GM18951 (cell line): ENCODE data around the gene PLCG2.

ENCODE experiments used
- POLR2A ChIP-seq: IDR thresholded peaks from 4 replicates; pipeline ENCODE4 v1.6.1; 2011; ENCODE audit warnings: mild to moderate bottlenecking; ENCODE audit not compliant: insufficient read length, insufficient read depth; ENCODE audit errors: extremely low read depth
- in situ Hi-C: fragments of 300-500 bp; cut with MboI; formaldehyde crosslinking; loops from one replicate; pipeline ENCODE4 v1.12.0; 2022; ENCODE audit warnings: low sequenced_read_pairs, mixed read lengths, inconsistent platforms; ENCODE audit not compliant: unreplicated experiment

Gene PLCG2

DNA sequence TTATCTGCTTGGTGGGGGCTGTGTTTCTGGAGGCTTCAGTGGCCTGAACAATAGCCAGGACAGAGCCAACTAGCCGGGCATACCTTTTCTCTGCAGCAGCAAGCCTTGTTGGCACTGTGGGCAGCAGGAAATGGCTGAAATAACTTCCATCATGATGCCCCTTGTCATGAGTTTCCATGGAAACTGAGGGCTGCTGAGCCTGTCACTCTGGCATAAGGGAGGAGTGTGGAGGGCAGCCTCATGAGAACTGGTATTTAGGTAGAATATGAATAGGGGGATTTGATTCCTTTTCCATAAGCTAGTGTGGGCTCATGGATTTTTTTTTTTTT, 39.4 kb downstream of the PLCG2 start:
- in situ Hi-C loops: no loop called here
- TF ChIP-seq POLR2A: no peak

DNA sequence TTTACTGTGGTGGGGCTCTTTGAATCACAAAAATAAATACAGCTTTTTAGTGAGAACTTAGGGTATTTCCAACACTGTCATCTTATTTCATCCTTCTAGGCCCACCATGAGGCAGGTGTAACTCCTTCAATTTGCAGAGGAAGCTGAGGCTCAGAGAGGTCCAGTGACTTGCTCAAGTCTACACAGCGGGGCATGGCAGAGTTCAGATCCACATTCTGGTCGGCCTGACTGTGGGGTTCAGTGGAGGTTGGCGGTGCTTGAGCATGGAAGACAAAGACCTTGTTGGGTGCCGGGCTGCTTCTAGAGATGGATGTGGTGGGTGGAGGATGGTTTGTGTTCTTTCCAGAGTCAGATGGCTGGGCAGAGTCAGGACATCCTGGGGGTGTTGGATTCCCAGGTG, 39.8 kb downstream of the PLCG2 start:
- in situ Hi-C loops: no loop called here

DNA sequence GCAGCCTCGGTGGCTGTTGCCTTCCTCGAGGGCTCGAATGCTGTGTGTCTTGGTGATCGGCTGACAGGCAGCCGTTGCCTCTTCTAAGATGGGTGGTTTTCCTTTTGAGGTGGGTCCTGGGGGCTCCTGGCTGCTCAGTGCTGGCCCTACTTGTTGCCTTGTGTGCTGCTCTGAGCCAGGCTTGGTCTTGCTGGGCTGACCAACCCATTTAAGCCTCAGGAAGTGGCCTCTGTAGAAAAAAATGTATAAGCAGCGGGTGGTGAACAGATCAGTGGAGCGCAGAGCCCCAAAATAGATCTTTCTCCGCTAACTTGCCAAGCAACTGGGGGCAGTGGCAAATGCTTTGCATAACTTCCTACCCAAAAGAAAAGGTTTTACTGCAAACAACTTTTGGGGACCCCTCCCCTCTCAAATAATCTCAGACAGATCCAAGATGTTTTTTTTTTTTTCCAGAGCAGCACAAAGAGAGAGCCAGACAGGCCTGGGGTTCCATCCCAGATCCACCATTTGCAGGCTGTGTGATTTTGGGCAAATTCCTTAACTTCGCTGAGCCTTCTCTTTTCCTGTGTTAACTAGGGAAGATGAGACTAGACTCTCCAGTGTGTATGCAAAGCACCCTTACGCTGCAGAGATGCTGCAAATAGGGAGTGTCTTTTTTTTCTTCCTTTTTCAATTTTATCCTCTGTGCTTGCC, 42.5 kb downstream of the PLCG2 start:
- peak; percentile 66 for TF ChIP-seq POLR2A
- in situ Hi-C loops: no loop called here

More for the DNA sequence above, 39.8 kb downstream of the PLCG2 start:
- no peak for TF ChIP-seq POLR2A

DNA sequence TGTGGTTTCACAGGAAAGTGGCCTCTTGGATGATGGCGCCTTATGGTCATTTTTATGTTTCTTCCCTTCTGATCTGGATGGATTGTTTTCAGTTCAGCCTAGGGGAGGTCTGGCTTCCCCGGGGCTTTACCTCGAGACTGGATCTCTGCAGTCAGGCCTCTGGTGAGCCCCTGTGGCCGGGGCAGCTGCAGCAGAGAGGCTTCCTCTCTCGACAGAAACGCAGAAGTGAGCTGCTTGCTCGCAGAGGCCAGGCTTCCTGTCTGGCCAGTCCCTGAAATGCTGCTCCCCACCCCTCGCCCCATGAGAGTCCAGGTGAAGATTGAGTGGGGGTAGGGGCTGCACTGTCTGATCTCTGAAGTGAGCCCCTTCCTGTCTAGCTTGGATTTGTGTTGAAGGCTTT, 44.0 kb downstream of the PLCG2 start:
- in situ Hi-C loops: no loop called here
- TF ChIP-seq POLR2A: peak; percentile 80

DNA sequence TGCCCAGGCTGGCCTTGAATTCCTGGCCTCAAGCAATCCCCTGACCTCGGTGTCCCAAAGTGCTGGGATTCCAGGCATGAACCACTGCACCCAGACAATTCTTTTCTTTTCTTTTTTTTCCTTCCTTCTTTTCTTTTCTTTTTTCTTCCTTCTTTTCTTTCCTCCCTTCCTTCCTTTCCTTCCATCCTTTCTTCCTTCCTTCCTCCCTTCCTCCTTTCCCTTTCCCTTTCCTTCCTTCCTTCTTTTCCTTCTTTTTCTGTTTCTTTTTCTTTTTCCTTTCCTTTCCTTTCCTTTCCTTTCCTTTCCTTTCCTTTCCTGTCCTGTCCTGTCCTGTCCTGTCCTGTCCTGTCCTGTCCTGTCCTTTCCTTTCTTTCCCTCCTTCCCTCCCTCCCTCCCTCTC, 44.6 kb downstream of the PLCG2 start:
- no peak for TF ChIP-seq POLR2A
- in situ Hi-C loops: no loop called here

DNA sequence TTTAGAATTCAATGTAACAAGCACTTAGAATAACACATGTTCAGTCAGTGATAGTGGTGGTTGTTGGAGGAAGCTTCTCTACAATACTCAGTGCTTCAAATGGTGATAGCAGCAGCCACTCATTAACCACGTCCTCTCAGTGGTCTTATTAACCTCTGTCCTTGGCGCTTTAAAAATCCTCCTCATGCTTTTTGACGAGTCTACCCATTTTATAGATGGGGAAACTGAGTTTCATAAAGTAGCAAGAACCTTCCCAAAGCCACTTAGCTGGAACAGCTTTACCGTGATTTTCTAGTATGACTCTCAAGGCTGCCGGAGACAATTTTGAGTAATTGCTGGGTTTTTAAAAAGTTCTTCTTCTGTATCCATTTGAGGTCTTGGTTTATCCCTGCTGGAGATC, 47.4 kb downstream of the PLCG2 start:
- TF ChIP-seq POLR2A: no peak
- in situ Hi-C loops: no loop called here

DNA sequence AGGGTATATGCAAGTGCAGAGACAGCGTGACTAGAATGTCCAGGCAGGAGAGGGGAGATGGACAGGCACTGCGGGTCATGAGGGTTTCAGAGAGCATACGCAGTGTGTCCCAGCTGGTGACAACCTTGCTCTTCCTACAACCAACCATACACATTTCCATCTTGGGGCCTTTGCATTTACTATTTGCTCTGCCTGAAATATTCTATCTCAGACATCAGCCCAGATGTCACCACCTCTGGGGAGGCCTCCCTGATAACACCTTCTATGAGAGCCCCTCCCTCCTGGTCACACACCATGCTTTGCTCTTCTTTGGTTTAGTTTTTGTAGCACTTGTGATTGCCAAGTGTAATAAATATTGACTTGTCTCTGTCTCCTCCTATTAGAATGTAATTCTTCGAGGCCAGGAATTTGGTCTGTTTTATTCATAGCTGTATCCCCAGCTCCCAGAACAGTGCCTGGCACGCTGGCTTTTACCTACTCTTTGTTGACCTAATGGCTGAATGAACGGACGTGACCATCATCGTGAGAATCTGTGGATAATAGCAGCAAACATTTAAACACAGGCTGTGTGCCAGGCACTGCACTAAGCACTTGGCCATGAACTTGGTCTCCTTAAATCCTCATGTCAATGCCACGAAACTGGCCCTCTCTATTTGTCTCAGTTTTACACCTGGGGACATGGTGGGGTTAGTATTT, 51.9 kb downstream of the PLCG2 start:
- no peak for TF ChIP-seq POLR2A
- in situ Hi-C loops: no loop called here

DNA sequence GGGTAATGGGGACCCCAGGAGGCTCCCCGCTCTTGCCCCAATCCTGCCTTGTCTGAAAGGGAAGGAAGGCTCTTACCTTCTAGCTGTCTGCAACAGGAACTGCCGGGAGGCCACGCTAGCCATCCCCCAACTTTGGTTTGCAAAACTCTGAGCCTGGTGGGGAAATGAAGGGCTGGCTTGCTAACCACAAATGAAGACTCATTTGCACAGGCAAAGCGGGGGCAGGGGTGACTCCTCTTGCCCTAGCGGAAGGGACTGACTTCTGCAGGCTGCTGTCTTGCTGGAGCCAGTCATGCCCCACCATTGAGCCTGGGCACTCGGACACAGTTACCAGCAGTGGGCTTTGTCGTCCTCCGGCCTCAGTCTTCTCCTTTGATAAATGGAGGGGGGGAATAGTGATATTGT, 52.6 kb downstream of the PLCG2 start:
- in situ Hi-C loops: no loop called here
- TF ChIP-seq POLR2A: peak; percentile 87

DNA sequence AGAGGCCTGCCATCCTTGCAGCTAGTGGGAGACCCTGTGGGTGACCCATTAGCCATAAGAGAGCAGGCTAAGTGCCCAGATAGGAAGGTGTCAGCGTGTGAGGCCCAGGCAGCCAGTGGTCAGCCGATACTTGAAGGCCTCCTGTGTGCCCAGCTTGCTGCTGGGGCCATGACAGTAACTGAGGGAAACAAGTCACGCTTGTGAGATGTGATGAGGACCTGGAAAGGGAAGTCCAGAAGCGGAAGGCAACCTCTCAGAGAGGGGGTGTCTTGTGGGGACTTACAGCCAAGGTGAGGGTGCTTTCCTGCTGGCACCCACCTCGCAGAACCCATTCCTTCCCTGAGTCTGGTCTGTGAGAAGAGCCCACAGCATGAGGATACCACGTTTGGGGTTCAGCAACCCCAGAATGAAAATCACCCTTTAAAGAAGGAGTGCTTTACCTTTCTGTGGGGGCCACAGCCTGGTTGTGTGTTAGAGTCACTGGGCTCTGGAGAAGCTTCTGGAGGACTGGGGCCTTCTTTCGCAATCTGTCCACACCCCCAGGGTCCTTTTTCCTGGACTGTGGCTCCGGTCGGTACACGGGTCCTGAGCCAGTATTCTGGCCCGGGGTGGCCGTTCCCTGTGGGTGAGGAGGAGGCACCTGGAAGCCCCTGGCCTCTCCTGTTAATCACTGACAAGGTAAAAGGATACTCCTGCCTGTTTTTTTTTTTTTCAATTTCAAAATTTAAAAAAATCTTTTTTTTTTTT, 53.9 kb downstream of the PLCG2 start:
- in situ Hi-C loops: no loop called here
- peak; percentile 36 for TF ChIP-seq POLR2A

DNA sequence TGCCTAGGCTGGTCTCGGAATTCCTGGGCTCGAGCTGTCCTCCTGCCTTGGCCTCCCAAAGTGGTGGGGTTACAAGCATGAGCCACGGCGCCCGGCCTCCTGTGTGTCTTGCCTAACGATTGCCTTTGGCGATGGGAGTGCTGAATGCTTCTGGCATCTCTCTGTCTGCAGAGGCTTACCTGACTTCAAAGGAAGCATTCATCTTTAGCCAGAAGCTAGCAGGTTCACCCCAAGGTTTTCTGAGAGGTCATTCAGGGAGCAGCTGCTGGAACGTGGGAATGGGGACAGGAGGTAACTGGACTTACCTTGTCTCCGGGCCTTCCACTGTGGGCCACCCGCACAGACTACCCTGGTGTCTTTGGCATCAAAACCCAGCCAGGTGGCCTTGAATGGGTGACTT, 54.7 kb downstream of the PLCG2 start:
- TF ChIP-seq POLR2A: no peak
- in situ Hi-C loops: no loop called here

DNA sequence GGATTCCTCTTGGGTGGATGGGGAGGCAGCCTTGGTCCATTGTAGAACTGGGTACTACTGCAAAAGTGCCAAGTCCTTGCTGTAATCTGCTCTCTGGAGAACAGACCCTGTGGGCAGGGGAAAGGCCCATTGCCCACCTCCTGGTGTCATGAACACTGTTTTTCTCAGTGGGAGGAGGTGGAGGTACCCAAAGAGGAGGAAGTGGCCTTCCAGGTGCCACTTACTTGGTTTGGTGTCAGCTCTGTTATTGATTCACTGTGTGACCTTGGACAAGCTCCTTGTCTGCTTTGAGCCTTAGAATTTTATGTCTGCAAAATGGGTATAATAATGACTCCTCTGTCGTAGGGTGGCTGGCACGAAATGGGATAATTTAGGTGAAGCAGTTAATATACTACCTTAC, 55.8 kb downstream of the PLCG2 start:
- in situ Hi-C loops: no loop called here
- TF ChIP-seq POLR2A: no peak

DNA sequence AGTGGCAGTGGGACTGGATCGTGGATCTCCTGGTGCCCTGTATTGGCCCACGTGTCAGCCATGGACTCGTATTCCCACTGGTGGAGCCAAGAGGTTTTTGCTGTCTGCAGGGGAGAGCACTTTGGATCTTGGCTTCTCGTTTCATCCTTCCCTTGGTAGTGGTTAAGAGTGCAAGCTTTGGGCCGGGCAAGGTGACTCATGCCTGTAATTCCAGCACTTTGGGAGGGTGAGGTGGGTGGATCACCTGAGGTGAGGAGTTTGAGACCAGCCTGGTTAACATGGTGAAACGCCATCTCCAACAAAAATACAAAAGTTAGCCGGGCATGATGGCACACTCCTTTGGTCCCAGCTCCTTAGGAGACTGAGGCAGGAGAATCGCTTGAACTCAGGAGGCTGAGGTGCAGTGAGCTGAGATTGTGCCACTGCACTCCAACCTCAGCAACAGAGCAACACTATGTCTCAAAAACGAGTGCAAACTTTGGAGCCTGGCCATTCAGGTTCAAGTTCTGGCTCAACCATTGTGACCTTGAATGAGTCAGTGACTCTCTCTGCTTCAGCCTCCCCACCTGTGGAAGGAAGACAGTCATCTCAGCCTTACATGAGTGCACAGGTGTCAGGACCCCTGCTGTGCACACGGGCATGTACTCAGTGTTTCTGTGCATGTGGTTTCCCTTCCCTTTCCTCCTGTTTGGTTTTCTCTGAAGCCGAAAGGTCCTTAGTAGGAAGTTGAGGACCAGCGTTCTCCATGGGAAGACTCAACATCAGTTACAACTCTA, 57.4 kb downstream of the PLCG2 start:
- TF ChIP-seq POLR2A: peak; percentile 19
- in situ Hi-C loops: no loop called here

DNA sequence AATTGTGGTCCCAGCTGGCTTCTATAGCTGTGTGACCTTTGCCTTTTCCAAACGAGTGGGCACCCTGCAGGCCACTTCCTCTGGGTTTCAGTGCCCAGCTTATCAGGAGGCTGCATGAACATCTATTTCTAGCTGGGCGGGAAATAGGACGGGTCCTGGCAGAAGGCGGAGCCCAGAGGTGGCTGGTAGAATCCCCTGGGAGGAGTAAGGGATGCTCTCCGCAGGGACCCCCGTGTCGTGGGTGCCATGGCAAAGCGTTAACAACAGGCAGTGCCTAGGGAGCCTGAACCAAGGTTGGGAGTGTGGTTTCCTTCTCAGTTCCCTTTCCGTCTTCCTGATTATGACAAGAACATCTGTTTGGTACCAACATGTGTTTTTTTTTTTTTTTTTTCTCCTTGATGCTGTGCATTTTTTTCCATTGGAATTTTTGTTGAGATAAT, 58.2 kb downstream of the PLCG2 start:
- peak; percentile 36 for TF ChIP-seq POLR2A
- in situ Hi-C loops: no loop called here

DNA sequence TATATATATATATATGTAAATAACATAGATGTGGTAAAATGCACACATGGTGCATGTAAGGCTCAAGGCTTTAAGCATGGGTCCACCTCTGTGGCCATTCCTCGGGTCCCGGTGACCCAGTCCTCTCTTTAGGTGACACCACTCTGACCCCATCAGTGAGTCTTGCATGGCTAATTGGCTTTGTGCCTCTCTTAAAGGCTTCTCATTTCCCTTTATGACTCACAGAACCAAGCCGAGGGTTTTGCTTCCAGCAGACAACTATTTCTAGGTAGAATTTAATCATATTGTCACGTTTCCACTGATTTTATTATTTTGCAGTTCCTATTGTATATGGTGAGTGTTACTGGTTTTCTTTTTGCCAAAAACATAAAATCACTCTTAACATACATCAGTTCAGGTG, 59.7 kb downstream of the PLCG2 start:
- in situ Hi-C loops: no loop called here
- no peak for TF ChIP-seq POLR2A

DNA sequence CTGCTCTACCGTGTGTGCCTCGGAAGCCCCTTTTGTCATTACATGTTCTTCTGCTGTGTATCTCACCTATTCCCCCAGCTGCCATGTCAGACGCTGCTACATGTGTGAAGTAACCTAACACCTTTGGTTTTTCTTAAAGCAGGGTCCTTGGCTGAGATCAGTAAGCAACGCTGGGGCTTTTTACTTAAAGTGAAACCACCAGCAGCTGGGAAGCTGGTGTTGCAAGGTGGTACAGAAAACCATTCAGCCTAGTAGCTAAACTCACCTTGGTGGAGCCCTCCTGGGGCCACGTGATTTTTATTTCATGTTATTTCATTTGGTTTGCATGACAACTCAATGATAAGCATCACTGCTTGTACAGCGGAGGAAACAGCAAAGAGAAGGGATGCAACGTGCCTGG, 62.6 kb downstream of the PLCG2 start:
- TF ChIP-seq POLR2A: peak; percentile 16
- in situ Hi-C loops: no loop called here
